GM12878 (cell line): Measurements from ENCODE around the gene OSTC. TPM values are rescaled to one million over a fixed set of nuclear protein-coding genes. Genes with fewer than 3 reads are reported as not detected.

Experiments used
- ATAC-seq: fragments of 200-7000 bp; cut with Tn5 transposase; 3 replicates; pipeline ENCODE4 v1.9.1; 2020; ENCODE audit warnings: mild to moderate bottlenecking, moderate library complexity
- BruUV-seq: library from RNA; stranded (reverse); fragments of 400-500 nt; replicated peaks from 2 replicates; lab custom pipeline; 2021; lab: Mats Ljungman, UMichigan
- CTCF ChIA-PET: fragments of 300-600 bp; sonication (Branson Sonifier 250); formaldehyde crosslinking; extraction: SDS; loops from one replicate; lab custom pipeline; 2021; ENCODE audit warnings: inconsistent platforms; lab: Yijun Ruan, JAX
- POLR2A ChIA-PET: fragments of 350-600 bp; formaldehyde crosslinking; extraction: SDS; loops from one replicate; lab custom pipeline; 2021; ENCODE audit warnings: inconsistent platforms; lab: Charles Lee
- RAD21 ChIA-PET: fragments of 300-600 bp; sonication (Branson Sonifier 250); formaldehyde crosslinking; loops from one replicate; lab custom pipeline; 2023; ENCODE audit warnings: antibody characterized with exemption; ENCODE audit not compliant: unreplicated experiment; lab: Charles Lee
- SMC1A ChIA-PET: fragments of 300-600 bp; sonication (Branson Sonifier 250); formaldehyde crosslinking; loops from one replicate; lab custom pipeline; 2023; ENCODE audit not compliant: unreplicated experiment, uncharacterized antibody; lab: Charles Lee
- DNase-seq: peaks from one replicate; pipeline ENCODE4 v3.0.0-alpha.2; 2011; ENCODE audit warnings: low read depth, low spot score
- FAIRE-seq: peaks from 3 replicates; lab custom pipeline; 2011; peaks lifted over from hg19 to GRCh38; lab: Jason Lieb, UNC
- H2AFZ ChIP-seq: 2 replicates; pipeline ENCODE4 v1.6.0; 2011; ENCODE audit warnings: low read depth, low read length, control low read depth; ENCODE audit not compliant: control insufficient read depth
- H3K27ac ChIP-seq: 2 replicates; pipeline ENCODE4 v1.5.1; 2011; ENCODE audit warnings: control low read depth; ENCODE audit not compliant: control insufficient read depth, insufficient read depth
- H3K27me3 ChIP-seq, 2 experiments: replicated peaks in 1 of 2; 2 replicates each; pipeline versions ENCODE4 v1.6.0 to v1.6.1; 2011; ENCODE audit warnings: low read length in 1 of 2; ENCODE audit not compliant: control insufficient read depth in 2 of 2, insufficient read depth in 2 of 2
- H3K36me3 ChIP-seq, 2 experiments: 2 replicates each; pipeline ENCODE4 v1.5.1; 2011; ENCODE audit warnings: low read length in 1 of 2; ENCODE audit not compliant: control insufficient read depth in 2 of 2, insufficient read depth in 2 of 2
- H3K4me1 ChIP-seq: 2 replicates; pipeline ENCODE4 v1.6.1; 2011; ENCODE audit warnings: mild to moderate bottlenecking, low read length, moderate library complexity, mixed read lengths; ENCODE audit not compliant: control insufficient read depth, insufficient read depth
- H3K4me2 ChIP-seq: 2 replicates; pipeline ENCODE4 v1.6.0; 2011; ENCODE audit warnings: control low read depth; ENCODE audit not compliant: control insufficient read depth, insufficient read depth
- H3K4me3 ChIP-seq: fragments of 200-600 bp; sonication (generic); 2 replicates; pipeline ENCODE4 v1.5.1; 2016
- H3K79me2 ChIP-seq: 2 replicates; pipeline ENCODE4 v1.6.0; 2011; ENCODE audit warnings: low read length; ENCODE audit not compliant: control insufficient read depth, insufficient read depth
- H3K9ac ChIP-seq: 2 replicates; pipeline ENCODE4 v1.8.0; 2011; ENCODE audit warnings: low read length, control low read depth, mixed read lengths; ENCODE audit not compliant: control insufficient read depth, insufficient read depth
- H3K9me3 ChIP-seq: replicated peaks from 3 replicates; pipeline ENCODE4 v1.5.1; 2011; ENCODE audit warnings: mild to moderate bottlenecking, low read length; ENCODE audit not compliant: control insufficient read depth, insufficient read depth
- H4K20me1 ChIP-seq: 2 replicates; pipeline ENCODE4 v1.6.0; 2011; ENCODE audit not compliant: control insufficient read depth, insufficient read depth
- CTCF ChIP-seq, 3 experiments: IDR thresholded peaks in 2 of 3; conservative IDR thresholded peaks in 1 of 3; 2 replicates each; pipeline ENCODE4 v1.5.1; 2011; ENCODE audit warnings: low read depth in 3 of 3, low read length in 3 of 3, mild to moderate bottlenecking in 3 of 3, control low read depth in 2 of 3, moderate library complexity in 2 of 3, inconsistent platforms in 1 of 3, mixed read lengths in 1 of 3; ENCODE audit not compliant: control insufficient read depth in 2 of 3, insufficient read depth in 1 of 3; ENCODE audit errors: extremely low read depth in 1 of 3
- EP300 ChIP-seq, 2 experiments: fragments of 150-350 bp in 1 of 2; IDR thresholded peaks; 2 replicates each; pipeline ENCODE4 v1.6.1; 2011 to 2012; ENCODE audit warnings: low read depth in 2 of 2, low read length in 2 of 2, borderline replicate concordance in 1 of 2, improper control_type of control experiment in 1 of 2, inconsistent platforms in 1 of 2; ENCODE audit not compliant: control insufficient read depth in 1 of 2
- HDGF ChIP-seq: fragments of 450-650 bp; IDR thresholded peaks from 2 replicates; pipeline ENCODE4 v1.6.1; 2016; ENCODE audit warnings: antibody characterized with exemption
- IKZF1 ChIP-seq: fragments of 450-650 bp; conservative IDR thresholded peaks from 2 replicates; pipeline ENCODE4 v1.6.1; 2017; ENCODE audit warnings: antibody characterized with exemption, mild to moderate bottlenecking
- MTA2 ChIP-seq: fragments of 450-650 bp; IDR thresholded peaks from 2 replicates; pipeline ENCODE4 v1.6.1; 2016; ENCODE audit warnings: low read depth, mild to moderate bottlenecking, moderate library complexity
- NFXL1 ChIP-seq: fragments of 450-650 bp; IDR thresholded peaks from 2 replicates; pipeline ENCODE4 v1.6.1; 2017; ENCODE audit warnings: antibody characterized with exemption, mild to moderate bottlenecking, borderline replicate concordance
- PAX5 ChIP-seq: IDR thresholded peaks from 2 replicates; pipeline ENCODE4 v1.6.1; 2011; ENCODE audit warnings: low read depth, low read length, borderline replicate concordance
- SUPT20H ChIP-seq: IDR thresholded peaks from 2 replicates; pipeline ENCODE4 v1.6.1; 2011; ENCODE audit warnings: low read depth, mild to moderate bottlenecking, low read length, moderate library complexity, borderline replicate concordance; ENCODE audit not compliant: control insufficient read depth
- ZNF217 ChIP-seq: fragments of 450-650 bp; IDR thresholded peaks from 2 replicates; pipeline ENCODE4 v1.6.1; 2017; ENCODE audit warnings: antibody characterized with exemption, mild to moderate bottlenecking
- ZNF24 ChIP-seq: fragments of 450-650 bp; IDR thresholded peaks from 2 replicates; pipeline ENCODE4 v1.6.1; 2017; ENCODE audit warnings: antibody characterized with exemption, mild to moderate bottlenecking
- ZNF384 ChIP-seq: IDR thresholded peaks from 2 replicates; pipeline ENCODE4 v1.6.1; 2012; ENCODE audit warnings: low read depth, mild to moderate bottlenecking, low read length, improper control_type of control experiment, borderline replicate concordance
- WGBS: methylation state at CpG from one replicate; pipeline ENCODE4 v1.1.6; 2016; ENCODE audit warnings: low lambda C conversion rate; ENCODE audit not compliant: insufficient replicate concordance, insufficient coverage; ENCODE audit errors: missing lambda C conversion rate; 5-methylcytosine and 5-hydroxymethylcytosine counted together
- in situ Hi-C: fragments of 300-500 bp; cut with MboI; formaldehyde crosslinking; loops from 9 replicates; pipeline ENCODE4 v1.14.3; 2018; ENCODE audit warnings: mixed read lengths
- intact Hi-C: fragments of 100-400 bp; cut with micrococcal nuclease; formaldehyde crosslinking; loops from one replicate; pipeline ENCODE4 v1.14.2; 2022; ENCODE audit not compliant: unreplicated experiment
- polyA plus RNA-seq, 11 experiments: library from polyadenylated mRNA; depleted of rRNA in 4 of 11; unstranded in 6 of 11; stranded (reverse) in 5 of 11; fragments of >200 nt; fragmentation: Nextera tagmentation in 4 of 11; fragmentation: Illumina TruSeq in 1 of 11; extraction: Ambion mirVana in 4 of 11; extraction: Trizol in 1 of 11; gene quantifications; 1 replicate in 1 of 11; 2 replicates in 10 of 11; pipeline versions ENCODE4 v1.2.1 to v1.2.3, GENCODE V29; 2011 to 2016; ENCODE audit warnings: inconsistent platforms in 2 of 11, missing spikeins in 2 of 11, low read depth in 1 of 11
- total RNA-seq, 4 experiments: library from RNA; depleted of rRNA in 3 of 4; stranded (reverse); fragments of >200 nt in 3 of 4; fragmentation: Illumina TruSeq in 1 of 4; extraction: Trizol in 1 of 4; gene quantifications; 2 replicates each; pipeline versions ENCODE4 v1.2.1 to v1.2.3, GENCODE V29; 2013 to 2021
- TF ChIP-seq, protein P1 (sequence below): fragments of 450-650 bp; IDR thresholded peaks from 2 replicates; pipeline ENCODE4 v1.6.1; 2017; ENCODE audit warnings: mild to moderate bottlenecking

Gene OSTC
- total and polyA plus RNA-seq, 10 of the 15 experiments (the other 5 are each of a cell fraction or from before 2014, with no cell fraction given) = 106 to 681 (median 181) TPM

- ChIA-PET SMC1A (no interaction called here), POLR2A (no interaction called here), CTCF (no interaction called here), RAD21 (no interaction called here)
- peak overlapping the region; percentile 31; the same call in 1 of the 2 replicates for H2AFZ ChIP-seq
- H3K4me2 ChIP-seq = no peak overlapping the region
- no peak for ATAC-seq
- no peak overlapping the region for H3K4me3 ChIP-seq
- in situ Hi-C loops = no loop called here
- H3K4me1 ChIP-seq = no peaks in the 10 kb centered on the region
- TF ChIP-seq EP300 (IDR thresholded peaks at IDR 0.05; ENCODE audit: borderline replicate concordance in 1 of 2, control insufficient read depth in 1 of 2, low read depth in 2 of 2, low read length in 2 of 2) = no peak
- TF ChIP-seq CTCF (IDR thresholded peaks at IDR 0.05 in 2 of 3, conservative IDR thresholded peaks at IDR 0.05 in 1 of 3; ENCODE audit: control insufficient read depth in 2 of 3, extremely low read depth in 1 of 3, insufficient read depth in 1 of 3, low read depth in 3 of 3, low read length in 3 of 3) = no peak
- TF ChIP-seq PAX5 = no peak
- TF ChIP-seq MTA2 = no peak
- no peak for TF ChIP-seq HDGF
- BruUV-seq = no TSS peak
- intact Hi-C loops = no loop called here
- H3K9ac ChIP-seq = no peak overlapping the region
- H3K9me3 ChIP-seq = no peaks in the 10 kb centered on the region
- no peaks in the 10 kb centered on the region for H3K79me2 ChIP-seq
- no peak for FAIRE-seq
- H3K27me3 ChIP-seq = no peaks in the 10 kb centered on the region; a peak in 1 of 4 replicates
- no peak overlapping the region for H3K27ac ChIP-seq
- no peaks in the 10 kb centered on the region for H4K20me1 ChIP-seq
- no peak for DNase-seq
- H3K36me3 ChIP-seq = no peaks in the 10 kb centered on the region
These were observed 53.0 kb downstream of the OSTC start for GRCh38 chr4:108703370-108703769.

DNA sequence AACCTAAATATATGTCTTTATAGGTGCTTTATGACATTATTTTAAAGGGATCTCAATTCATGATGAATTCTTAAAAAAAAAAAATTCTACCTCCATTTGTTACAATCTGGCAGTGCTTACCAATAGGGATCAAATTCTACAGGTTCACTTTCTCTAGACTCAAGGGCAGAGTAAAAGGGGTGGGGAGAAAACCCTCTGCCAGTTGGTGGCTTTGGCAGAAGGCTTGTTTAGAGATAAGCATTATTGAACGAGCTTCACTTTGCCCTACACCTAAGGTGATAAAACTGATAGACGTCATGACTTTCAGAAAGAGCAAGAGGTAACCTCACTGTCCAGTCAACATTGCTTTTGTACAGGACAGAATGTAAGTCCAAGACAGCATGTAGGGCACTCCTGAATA lies 53.6 kb downstream of the OSTC start:
- ATAC-seq (no peak), FAIRE-seq (no peak), DNase-seq (no peak)
- RAD21 ChIA-PET = no interaction called here
- no TSS peak for BruUV-seq
- Histone ChIP-seq H3K4me3 (no peak overlapping the region), H3K9me3 (no peaks in the 10 kb centered on the region), H2AFZ (no peak overlapping the region), H3K27me3 (no peaks in the 10 kb centered on the region; a peak in 1 of 4 replicates), H3K4me1 (no peaks in the 10 kb centered on the region), H3K4me2 (no peak overlapping the region), H3K27ac (no peak overlapping the region), H4K20me1 (no peaks in the 10 kb centered on the region), H3K9ac (no peak overlapping the region), H3K36me3 (no peaks in the 10 kb centered on the region), H3K79me2 (no peaks in the 10 kb centered on the region)
- POLR2A ChIA-PET = no interaction called here
- CTCF ChIA-PET = no interaction called here
- WGBS = 48% methylated on average over 2 of the region's 2 CpGs
- in situ Hi-C loops = no loop called here
- intact Hi-C loops = no loop called here
- SMC1A ChIA-PET = no interaction called here
- TF ChIP-seq ZNF217 = no peak
- TF ChIP-seq, protein P1, sequence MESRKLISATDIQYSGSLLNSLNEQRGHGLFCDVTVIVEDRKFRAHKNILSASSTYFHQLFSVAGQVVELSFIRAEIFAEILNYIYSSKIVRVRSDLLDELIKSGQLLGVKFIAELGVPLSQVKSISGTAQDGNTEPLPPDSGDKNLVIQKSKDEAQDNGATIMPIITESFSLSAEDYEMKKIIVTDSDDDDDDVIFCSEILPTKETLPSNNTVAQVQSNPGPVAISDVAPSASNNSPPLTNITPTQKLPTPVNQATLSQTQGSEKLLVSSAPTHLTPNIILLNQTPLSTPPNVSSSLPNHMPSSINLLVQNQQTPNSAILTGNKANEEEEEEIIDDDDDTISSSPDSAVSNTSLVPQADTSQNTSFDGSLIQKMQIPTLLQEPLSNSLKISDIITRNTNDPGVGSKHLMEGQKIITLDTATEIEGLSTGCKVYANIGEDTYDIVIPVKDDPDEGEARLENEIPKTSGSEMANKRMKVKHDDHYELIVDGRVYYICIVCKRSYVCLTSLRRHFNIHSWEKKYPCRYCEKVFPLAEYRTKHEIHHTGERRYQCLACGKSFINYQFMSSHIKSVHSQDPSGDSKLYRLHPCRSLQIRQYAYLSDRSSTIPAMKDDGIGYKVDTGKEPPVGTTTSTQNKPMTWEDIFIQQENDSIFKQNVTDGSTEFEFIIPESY = no peak
- TF ChIP-seq SUPT20H = no peak
- no peak for TF ChIP-seq NFXL1
- TF ChIP-seq IKZF1 = no peak
- no peak for TF ChIP-seq ZNF384
- TF ChIP-seq ZNF24 = no peak
